HG02884 (cell line): ENCODE data around the gene TMEM190.

Experiments
- ATAC-seq: cut with Tn5 transposase; IDR thresholded peaks from one replicate; pipeline ENCODE4 v1.9.1; 2021; ENCODE audit warnings: mild to moderate bottlenecking, moderate library complexity; ENCODE audit not compliant: unreplicated experiment

Gene TMEM190

DNA sequence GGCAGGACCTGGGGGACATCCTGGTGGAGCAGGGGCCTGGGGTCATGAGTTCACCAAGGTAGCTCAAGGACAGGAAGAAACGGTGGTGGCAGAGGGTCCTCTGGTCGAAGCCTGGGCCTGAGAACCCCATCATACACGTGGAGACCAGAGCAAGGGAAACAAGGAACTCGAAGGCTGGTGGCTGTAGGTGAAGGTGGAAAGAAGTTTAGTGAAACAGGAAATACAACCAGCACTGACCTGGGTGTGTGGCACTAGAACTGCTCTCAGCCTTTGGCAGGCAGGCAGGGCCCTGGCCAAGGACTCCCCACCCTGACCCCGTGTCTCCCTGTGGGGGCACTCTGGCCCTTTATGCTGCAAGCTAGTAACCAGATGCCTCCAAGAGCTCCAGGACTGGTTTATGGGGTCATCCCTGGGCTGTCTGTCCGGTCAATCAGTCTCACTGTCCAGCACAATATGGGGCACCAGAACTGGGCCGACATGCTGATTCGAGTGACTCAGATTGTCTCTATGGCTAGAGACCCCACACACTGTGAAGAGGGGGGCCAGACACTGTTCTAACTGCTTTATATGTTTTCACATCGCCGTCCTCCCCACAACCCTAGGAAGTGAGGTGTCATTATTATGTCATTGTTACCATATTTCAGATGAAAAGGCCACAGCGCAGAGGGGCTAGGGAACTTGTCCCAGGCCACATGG is 25.9 kb upstream of the TMEM190 start:
- no peak for ATAC-seq

DNA sequence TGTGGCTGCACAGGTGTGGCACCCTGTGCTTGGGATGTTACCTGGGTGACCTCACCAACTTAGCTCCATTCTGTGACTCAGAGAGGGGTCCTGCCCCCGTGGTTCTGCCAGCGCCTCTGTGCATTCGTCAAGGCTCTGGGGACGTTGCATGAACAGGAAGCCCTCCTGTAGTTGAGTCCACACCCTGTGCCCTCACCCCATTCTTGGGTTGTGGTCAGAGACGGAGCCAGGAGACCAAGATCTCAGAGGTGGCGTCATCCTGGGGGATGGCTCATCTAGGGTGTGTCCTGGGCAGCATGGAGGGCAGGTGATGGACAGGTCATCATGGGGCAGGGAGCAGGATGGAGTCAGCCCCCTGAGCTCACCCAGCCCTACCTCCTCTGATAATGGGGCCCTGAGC is 24.6 kb upstream of the TMEM190 start:
- ATAC-seq: no peak

DNA sequence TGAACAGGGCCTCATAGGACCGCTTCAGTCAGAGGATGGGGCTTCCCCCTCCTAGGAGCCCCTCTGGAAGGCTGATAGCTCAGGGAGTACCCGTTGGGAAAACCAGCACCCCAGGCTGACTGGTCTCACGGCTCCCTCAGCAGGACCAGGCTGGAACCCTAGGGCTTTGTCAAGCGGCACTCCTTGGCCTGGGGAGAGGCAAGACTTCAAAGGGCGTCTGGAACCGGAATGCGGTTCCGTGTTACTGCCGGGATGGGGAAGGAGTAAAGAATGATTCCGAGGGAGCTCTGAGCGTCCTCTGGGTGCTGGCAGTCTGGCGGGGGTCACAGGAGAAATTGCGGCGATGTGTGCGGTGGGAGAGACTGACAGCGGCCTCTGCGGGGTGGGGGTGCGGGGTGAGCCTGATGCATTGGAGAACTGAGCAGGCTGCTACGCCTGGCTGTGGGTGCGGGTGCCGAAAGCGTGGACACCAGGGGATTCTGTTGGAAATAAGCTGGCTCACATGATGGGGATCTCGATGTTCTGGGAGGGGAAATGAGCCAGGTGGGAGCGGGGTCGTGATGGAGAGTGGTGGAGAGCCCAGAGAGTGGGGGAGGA is 24.0 kb upstream of the TMEM190 start:
- no peak for ATAC-seq

DNA sequence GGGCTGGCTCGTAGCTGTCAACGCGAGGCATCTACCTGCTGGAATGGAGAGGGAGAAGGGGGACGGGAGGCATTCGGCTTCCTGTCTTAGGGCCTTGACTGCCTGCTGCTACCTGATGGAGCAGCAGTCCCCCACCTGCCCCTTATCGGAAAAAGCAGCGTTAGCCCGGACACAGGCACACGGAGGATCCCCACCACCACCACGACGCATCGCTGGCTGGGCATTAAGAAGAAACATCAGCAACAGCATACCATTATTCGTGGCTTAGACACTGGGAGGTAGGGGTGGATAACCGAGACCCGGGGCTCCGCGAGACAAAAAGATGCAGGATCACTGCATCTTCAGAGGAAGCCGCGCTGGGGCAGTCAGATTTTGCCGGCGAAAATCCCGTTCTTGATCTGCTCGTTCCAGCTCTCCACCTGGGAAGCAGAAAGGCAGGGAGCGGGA is 23.2 kb upstream of the TMEM190 start:
- ATAC-seq: no peak

DNA sequence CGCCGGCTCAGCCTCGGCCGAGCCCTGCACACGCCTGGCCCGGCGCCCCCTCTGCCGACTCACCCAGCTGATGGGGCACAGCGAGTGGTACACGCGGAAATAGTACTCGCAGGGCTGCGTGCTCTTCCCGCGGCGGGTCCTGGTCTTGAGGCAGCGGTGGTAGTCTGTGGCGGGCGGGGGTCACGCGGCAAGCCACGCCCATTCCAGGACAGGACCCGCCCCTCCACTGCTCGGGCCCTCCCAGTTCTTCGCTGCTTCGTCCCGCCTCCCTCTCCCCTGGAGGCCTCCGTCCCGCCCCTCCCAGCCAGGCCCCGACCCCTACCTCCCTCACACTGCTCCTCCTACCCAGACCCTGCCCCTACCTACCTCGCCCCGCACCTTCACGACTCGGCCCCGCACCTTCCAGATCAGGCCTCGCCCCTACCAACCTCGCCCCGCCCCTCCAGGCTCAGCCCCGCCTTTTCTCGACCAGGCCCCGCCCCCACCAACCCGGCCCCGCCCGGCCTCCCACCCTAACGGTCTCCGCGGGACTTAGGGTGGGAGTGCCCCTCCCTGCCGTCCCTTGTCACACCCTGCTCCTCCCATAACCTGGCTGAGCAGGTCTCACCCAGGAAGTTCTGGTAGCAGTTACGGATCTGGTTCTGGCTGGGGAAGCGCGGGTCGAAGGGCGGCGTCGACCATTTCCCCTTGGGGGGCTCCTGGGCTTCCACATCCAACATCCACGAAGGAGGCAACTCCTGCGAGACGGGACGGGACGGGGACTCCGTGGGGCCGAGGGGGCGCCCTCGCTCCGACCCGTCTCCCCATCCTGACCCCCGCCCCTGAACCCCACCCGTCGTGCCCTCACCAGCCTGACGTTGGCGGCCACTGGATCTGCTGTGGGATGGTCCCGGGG is 22.6 kb upstream of the TMEM190 start:
- ATAC-seq: no peak

DNA sequence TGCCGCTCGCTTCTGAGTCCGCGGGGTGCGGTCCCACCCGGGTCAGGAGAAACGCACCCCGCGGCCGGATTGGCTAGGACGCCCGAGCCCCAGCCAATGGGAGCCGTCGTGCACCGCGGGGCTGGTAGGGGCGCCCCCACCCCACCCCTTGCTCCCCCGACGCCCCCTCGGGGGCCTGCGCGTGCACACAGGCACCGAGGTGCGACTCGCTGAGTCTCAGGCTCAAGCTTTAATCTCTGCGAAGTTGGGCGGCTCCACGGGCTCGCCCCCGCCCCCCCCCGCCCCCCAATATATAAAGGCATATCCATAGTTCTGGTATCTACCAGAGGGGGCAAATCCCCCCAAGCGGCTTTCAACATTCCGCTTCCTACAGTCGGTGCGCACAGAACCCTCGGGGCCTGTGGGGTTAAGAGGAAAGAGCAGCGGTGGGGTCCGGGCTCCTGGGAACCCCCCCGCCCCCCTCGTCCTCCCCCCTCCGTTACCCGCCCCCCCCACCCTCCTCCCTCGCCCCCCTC is 21.9 kb upstream of the TMEM190 start, which contains the start of gene COX6B2:
COX6B2 (minus strand) TSS at position 22 of the 515 bp plus-strand sequence. CDS start 198 bp downstream, outside the sequence.
- ATAC-seq: no peak

DNA sequence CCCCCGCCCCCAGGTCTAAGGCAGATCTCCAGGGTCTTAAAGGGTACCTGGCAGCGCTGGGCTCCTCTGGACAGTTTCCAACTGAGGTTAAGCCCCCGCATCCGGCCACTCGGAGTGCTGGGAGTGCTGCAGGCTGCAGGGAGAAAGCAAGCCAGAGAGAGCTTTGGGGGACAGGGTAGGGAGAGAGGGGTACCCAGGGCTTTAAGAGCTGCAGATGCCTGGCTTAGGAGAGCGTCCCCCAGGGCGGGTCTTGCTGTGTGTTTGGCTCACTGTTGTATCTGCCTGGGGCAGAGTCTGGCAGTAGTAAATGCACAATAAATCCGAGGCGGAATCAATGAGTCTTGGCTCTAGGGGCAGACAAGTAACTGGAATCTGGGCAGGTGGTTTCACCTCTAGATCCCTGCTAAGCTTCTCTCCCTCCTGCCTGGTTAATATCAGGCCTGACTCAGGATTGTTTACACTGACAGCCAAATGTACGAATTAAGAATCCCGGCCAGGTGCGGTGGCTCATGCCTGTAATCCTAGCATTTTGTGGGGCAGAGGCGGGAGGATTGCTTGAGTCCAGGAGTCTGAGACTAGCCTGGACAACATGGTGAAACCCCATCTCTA is 21.3 kb upstream of the TMEM190 start:
- ATAC-seq: no peak

DNA sequence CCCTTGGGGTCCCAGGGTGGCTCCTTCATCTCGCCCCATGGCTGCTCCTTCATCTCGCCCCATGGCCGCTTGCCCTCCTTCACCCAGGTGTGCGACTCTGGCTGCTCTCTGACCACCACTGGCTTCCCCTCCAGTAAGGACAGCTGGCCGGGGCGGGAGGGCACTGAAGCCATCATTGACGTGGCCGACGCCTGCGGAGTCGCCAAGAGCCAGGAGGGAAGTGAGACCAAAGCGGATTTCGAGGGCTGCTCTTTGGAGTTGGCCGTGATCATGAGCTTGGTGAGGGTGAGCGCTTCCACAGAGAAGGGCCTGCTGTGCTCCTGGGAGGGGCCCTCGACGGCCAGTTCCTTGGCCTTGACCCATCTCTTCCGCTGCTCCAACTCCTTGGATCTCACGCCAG is 18.1 kb upstream of the TMEM190 start:
- ATAC-seq: no peak

DNA sequence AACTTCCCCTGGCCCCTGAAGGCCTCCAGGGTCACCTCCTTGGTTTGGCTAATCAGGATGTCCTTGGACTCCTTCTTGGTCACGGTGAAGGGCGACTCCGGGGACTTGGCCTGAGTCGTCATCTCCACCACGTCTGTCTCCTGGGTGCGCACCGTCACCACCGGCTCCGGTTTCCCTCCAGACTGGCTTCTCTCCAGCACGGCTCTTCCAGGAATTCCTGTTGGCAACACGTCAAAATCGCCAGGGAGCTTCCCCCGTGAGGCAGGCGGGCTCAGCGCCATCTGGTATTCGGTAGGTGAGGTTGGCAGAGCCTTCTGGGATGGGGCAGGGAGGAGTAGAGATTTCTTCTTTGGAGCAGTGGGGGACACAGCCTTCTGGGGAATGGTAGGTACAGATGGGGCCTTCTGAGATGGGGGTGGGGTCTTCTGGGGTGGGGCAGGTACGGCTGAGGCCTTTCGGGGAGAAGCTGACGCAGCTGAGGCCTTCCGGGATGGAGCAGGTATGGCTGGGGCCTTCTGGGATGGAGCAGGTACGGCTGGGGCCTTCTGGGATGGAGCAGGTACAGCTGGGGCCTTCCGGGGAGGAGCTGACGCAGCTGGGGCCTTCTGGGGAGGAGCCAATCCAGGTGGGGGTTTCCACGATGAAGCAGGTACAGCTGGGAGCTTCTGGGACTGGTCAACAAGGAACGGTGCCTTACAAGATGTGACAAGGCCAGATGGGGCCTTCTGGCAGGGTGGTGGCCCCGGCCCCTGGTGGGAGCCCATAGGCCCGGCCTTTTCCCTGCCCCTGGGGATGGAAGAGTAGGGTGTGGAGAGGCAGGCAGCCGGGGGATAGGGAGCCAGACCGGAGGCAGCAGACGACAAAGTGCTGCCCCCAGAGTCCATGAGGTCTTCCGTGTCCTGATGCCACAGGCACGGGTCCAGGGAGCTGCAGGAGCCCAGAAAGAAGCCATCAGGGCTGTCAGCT is 17.4 kb upstream of the TMEM190 start:
- ATAC-seq: no peak

DNA sequence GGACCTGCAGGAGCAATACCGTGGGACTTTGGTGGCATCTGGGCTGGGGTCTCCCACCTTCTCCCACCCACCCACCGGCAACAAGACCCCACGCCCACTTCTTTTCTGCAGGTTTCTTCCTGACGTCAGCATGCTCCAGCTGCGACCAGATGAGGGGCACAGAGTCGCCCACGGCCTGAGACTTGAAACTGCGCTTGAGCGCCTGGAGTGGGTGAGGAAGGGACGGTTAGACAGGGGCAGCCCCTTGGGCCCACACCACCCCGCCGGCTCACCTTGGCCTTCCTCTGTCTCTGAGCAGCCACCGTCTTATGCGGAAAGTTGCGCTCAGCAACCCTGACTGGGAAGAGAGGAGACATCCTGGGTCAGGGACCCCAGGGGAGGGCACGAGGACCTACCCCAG is 15.7 kb upstream of the TMEM190 start:
- no peak for ATAC-seq

DNA sequence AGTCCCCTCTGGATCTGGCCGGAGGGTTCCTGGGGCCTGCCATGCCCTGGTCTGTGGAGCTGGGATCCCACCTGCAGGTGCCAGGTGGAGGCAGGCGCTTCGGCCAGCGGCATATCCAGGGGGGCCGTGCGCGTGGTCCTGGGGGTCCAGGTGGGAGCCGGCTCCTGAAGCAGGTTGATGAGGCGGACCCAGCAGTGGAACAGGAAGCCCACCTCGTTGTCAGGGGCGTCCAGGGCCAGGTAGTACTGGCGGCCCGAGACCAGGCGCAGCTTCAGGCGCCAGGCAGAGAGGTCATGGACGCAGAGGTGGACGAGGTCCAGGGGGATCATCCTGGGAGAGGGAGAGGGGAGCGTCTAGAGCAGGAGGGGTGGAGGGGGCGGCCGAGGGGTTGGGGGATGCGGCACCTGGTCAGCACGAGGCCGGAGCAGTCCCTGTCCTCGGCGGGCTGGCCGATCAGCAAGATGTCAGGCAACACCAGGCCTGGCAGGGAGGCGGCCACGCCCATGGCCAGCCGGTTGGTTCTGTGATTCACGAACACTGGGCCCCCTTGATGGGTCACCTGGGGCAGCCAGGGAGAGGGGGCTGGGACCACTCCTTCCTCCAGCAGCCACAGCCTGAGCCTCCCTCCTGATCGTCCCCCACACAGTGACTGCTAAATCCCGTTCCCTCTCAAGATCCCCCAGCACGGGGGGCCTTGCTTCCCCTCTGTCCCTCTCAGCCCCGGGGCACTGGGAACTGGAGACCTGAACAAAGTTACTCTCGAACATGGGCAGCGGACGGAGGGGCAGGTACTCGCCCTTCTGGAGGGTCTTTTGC is 14.2 kb upstream of the TMEM190 start:
- ATAC-seq: no peak

DNA sequence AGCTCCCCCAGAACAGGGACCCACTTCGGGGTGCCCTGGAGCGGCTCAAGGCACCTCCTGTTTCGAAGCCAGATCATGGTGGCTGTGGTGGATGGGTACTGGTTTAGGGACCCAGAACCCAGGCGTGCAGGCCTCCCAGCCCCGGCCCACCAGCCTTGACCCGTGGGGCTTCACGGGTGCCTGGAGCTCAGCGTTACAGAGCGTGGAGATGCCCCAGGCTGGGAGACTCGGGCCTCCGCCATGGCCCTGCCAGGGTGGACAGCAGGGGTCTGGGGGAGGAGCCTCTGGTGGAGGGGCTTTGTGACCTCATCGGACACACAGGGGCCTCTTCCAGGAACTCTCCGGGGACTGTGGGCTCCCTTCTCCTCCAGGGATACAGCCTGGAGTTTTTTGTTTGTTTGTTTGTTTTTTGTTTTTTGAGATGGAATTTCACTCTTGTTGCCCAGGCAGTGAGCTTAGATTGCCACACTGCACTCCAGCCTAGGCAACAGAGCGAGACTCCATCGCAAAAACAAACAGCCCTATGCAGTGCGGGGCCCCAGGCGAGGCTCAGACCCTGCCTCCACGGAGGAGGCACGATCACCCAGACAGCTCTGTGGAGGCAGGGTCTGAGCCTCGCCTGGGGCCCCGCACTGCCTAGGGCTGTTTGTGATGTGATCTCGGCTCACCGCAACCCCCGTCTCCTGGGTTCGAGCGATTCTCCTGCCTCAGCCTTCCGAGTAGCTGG is 13.5 kb upstream of the TMEM190 start, which contains the start of gene GARIN5B:
GARIN5B (minus strand) TSS at position 271 of the 727 bp plus-strand sequence; CDS start at position 77, 194 bp downstream.
- no peak for ATAC-seq

DNA sequence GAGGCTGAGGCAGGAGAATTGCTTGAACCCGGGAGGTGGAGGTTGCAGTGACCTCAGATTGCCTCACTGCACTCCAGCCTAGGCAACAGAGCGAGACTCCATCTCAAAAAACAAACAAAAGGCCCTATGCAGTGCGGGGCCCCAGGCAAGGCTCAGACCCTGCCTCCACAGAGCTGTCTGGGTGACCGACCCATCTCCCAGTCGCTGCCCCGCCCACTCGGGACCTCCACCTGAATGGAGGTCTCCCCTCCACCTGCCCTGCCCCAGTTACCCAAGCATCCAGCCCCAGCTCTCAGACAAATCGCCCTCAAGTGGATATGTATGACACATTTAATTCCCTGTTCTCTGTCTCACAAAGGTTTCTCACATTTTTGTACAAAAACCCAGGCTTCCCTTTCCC is 11.4 kb upstream of the TMEM190 start:
- no peak for ATAC-seq

DNA sequence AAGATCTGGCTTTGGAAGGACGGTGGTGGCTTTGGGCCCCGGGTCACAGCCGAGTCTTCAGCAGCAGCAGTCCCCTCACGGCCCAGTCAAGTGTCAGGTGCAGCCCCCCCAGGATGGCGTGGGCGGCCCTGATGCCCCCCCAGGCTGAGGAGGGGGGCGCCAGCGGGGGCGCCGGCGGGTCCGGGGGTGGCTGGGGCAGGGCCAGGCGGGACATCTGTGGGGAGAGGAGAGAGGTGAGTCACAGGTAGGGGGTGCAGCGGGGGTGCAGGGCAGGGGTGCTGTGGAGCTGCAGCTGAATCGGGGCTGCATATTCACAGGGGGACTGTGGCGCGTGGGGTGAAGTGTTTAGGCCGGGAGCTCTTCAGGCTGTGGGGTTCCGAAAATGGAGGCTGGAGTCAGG is 10.7 kb upstream of the TMEM190 start:
- no peak for ATAC-seq

DNA sequence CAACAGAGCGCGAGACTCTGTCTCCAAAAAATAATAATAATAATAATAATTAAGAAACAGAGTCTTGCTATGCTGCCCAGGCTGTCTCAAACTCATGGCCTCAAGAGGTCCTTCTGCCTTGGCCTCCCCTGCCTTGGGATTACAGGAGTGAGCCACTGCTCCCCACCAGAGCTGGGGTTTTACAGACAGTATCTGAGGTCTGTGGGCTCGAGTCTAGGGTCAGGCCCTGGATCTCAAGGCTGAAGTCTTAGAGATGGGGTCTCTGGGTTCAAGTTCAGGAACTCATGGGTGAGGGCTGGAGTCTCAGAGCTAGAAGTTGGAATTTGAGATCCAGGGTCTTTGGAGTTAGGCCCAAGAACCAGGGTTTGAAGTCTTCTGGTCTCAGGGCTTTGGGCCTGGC is 9.8 kb upstream of the TMEM190 start:
- ATAC-seq: no peak

DNA sequence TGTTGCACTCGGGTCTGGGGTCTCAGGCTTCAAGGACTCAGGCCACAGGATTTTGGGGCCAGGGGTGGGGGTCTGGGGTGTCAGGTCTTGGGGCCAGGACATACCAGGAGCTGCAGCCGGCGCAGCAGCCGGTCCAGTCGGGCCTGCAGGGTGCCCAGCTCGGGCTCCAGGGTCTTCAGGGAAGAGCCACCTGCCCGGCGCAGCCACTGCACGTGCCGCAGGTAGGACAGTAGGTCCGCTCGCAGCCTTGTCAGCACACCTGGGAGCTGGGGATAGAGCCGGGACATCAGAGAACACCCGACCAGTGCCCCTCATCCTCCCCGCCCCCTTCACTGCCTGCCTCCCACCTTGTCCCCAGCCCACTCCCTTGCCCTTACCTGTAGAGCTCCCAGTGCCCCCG is 8.5 kb upstream of the TMEM190 start:
- ATAC-seq: no peak

DNA sequence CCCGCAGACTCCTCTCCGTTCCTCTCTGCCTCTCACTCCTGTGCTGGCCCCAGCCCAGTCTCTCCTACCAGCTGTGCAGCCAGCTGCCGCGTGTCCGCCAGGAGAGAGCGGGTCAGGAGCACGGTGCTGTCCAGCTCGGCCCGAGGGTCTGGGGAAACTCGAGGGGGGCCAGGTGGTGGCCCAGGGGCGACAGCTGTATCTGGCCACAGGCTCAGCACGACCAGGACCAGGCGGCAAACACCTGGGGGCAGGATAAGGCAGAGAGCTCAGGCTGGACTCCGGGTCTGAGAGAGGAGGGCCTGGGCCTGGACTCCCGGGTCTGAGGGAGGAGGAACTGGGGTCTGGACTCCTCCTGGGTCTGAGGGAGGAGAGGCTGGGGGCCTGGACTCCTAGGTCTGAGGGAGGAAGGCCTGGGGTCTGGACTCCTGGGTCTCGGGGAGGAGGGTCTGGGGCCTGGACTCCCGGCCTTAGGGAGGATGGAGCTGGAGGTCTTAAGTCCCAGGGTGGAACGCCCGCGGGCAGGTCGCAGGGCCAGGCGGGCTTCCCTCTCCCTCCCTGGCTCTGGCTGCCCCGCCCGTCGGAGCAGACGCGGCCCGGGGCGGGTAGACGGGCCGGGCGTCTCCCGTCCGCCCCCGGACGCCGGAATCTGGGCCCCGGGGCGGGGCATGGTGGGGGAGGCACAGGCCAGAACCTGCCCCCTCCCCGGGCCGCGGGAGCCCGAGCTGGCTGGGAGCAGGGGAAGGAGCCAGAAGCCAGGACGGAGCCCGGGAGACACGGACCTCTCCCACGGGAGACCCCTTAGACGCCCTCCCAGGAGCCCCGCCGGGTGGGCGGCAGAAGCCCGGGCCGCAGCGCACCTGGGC is 7.7 kb upstream of the TMEM190 start:
- no peak for ATAC-seq
